K562 (cell line): Measurements from ENCODE around the gene WDHD1. TPM values are rescaled to one million over a fixed set of nuclear protein-coding genes. Genes with fewer than 3 reads are reported as not detected.

Source experiments
- AFF4 ChIP-seq: sonication (generic); formaldehyde crosslinking; IDR thresholded peaks from 2 replicates; pipeline ENCODE4 v1.8.0; 2023; ENCODE audit warnings: mild to moderate bottlenecking, missing genetic modification reagents
- CBX8 ChIP-seq: fragments of 200-600 bp; sonication (generic); IDR thresholded peaks from 2 replicates; pipeline ENCODE4 v1.6.1; 2012; ENCODE audit warnings: borderline replicate concordance, mixed run types, low read depth, mild to moderate bottlenecking, moderate library complexity, mixed read lengths, low read length, control low read depth, inconsistent platforms; ENCODE audit not compliant: poor library complexity, severe bottlenecking; ENCODE audit errors: extremely low read depth
- DIDO1 ChIP-seq: fragments of 450-650 bp; IDR thresholded peaks from 2 replicates; pipeline ENCODE4 v1.6.1; 2016; ENCODE audit warnings: low read depth, missing biosample characterization, missing genetic modification characterization
- DPF2 ChIP-seq: fragments of 450-650 bp; IDR thresholded peaks from 2 replicates; pipeline ENCODE4 v1.6.1; 2016
- ELF1 ChIP-seq: fragments of 200-800 bp; sonication (Bioruptor generic); IDR thresholded peaks from 2 replicates; pipeline ENCODE4 v1.6.1; 2016; ENCODE audit warnings: missing genetic modification characterization, missing compliant biosample characterization
- EP400 ChIP-seq: fragments of 450-650 bp; IDR thresholded peaks from 2 replicates; pipeline ENCODE4 v1.6.1; 2017; ENCODE audit warnings: antibody characterized with exemption, mild to moderate bottlenecking, moderate library complexity
- ETV1 ChIP-seq: fragments of 450-650 bp; conservative IDR thresholded peaks from 2 replicates; pipeline ENCODE4 v1.6.1; 2016; ENCODE audit warnings: missing genetic modification characterization, control low read depth, low read depth, missing compliant biosample characterization
- EZH2 ChIP-seq: IDR thresholded peaks from 2 replicates; pipeline ENCODE4 v1.6.1; 2012; ENCODE audit warnings: low read depth, mild to moderate bottlenecking, inconsistent platforms, low read length, borderline replicate concordance
- MEIS2 ChIP-seq: fragments of 450-650 bp; IDR thresholded peaks from 2 replicates; pipeline ENCODE4 v1.6.1; 2014; ENCODE audit warnings: mild to moderate bottlenecking; ENCODE audit not compliant: partially characterized antibody
- MTA1 ChIP-seq: fragments of 450-650 bp; IDR thresholded peaks from 2 replicates; pipeline ENCODE4 v1.6.1; 2017; ENCODE audit warnings: borderline replicate concordance
- NCOR1 ChIP-seq: fragments of 450-650 bp; IDR thresholded peaks from 2 replicates; pipeline ENCODE4 v1.6.1; 2016; ENCODE audit warnings: mild to moderate bottlenecking, moderate library complexity
- NFXL1 ChIP-seq: fragments of 450-650 bp; formaldehyde crosslinking; IDR thresholded peaks from 2 replicates; pipeline ENCODE4 v1.4.0; 2021; ENCODE audit warnings: mild to moderate bottlenecking
- PCBP1 ChIP-seq: fragments of 200-400 bp; formaldehyde crosslinking; IDR thresholded peaks from 2 replicates; pipeline ENCODE4 v1.6.1; 2018; ENCODE audit warnings: mild to moderate bottlenecking, low read depth, low read length; ENCODE audit not compliant: poor library complexity, severe bottlenecking
- PHF21A ChIP-seq: fragments of 450-650 bp; IDR thresholded peaks from 2 replicates; pipeline ENCODE4 v1.6.1; 2017; ENCODE audit warnings: low read depth, borderline replicate concordance
- PKNOX1 ChIP-seq: fragments of 450-650 bp; IDR thresholded peaks from 2 replicates; pipeline ENCODE4 v1.6.1; 2016
- SP1 ChIP-seq: sonication (generic); formaldehyde crosslinking; IDR thresholded peaks from 2 replicates; pipeline ENCODE4 v1.8.1; 2022; ENCODE audit warnings: mild to moderate bottlenecking, missing genetic modification reagents
- SPI1 ChIP-seq: IDR thresholded peaks from 2 replicates; pipeline ENCODE4 v1.6.1; 2011; ENCODE audit warnings: low read depth, low read length, control low read depth, borderline replicate concordance
- TFE3 ChIP-seq: fragments of 450-650 bp; formaldehyde crosslinking; IDR thresholded peaks from 2 replicates; pipeline ENCODE4 v1.4.0; 2020; ENCODE audit warnings: mild to moderate bottlenecking, mixed read lengths
- TRIM25 ChIP-seq: fragments of 450-650 bp; IDR thresholded peaks from 2 replicates; pipeline ENCODE4 v1.7.0; 2016; ENCODE audit warnings: borderline replicate concordance
- ZBED1 ChIP-seq: IDR thresholded peaks from 2 replicates; pipeline ENCODE4 v1.6.1; 2014
- ZNF124 ChIP-seq: sonication (generic); formaldehyde crosslinking; IDR thresholded peaks from 2 replicates; pipeline ENCODE4 v1.8.1; 2022; ENCODE audit warnings: missing genetic modification reagents
- polyA plus RNA-seq, 8 experiments: library from polyadenylated mRNA; depleted of rRNA in 4 of 8; stranded (reverse) in 5 of 8; unstranded in 3 of 8; fragments of >200 nt; fragmentation: Nextera tagmentation in 2 of 8; fragmentation: Illumina TruSeq in 1 of 8; extraction: Ambion mirVana in 2 of 8; extraction: Trizol in 1 of 8; gene quantifications; 2 replicates each; pipeline versions ENCODE4 v1.2.1 to v1.2.3, GENCODE V29; 2011 to 2014; ENCODE audit warnings: inconsistent platforms in 1 of 8, missing spikeins in 1 of 8
- total RNA-seq, 7 experiments: library from RNA; depleted of rRNA in 6 of 7; stranded (reverse); fragments of >200 nt in 6 of 7; fragmentation: Illumina TruSeq in 2 of 7; extraction: Trizol in 2 of 7; gene quantifications; 2 replicates each; pipeline versions ENCODE4 v1.2.1 to v1.2.3, GENCODE V29; 2011 to 2021; ENCODE audit warnings: low replicate concordance in 1 of 7

Gene WDHD1
- total and polyA plus RNA-seq, 9 of the 15 experiments (the other 6 are each of a cell fraction or from before 2014, with no cell fraction given) = 11.7 to 39.1 (median 30.0) TPM

GRCh38 chr14:55026793-55027561, at the start of gene WDHD1, which contains the start of gene SOCS4 (continued):
- TF ChIP-seq SPI1 = peak; percentile 74
- TF ChIP-seq PKNOX1 = no peak
- no peak for TF ChIP-seq TRIM25
- TF ChIP-seq ETV1 (tag) = peak; percentile 37; the same call in 1 of the 2 replicates
- no peak for TF ChIP-seq NFXL1 (CRISPR knock-in tag)
- peak; percentile 95 for TF ChIP-seq ELF1 (tag)
- TF ChIP-seq TFE3 = no peak
- peak; percentile 87 for TF ChIP-seq SP1
- peak; percentile 61; the same call in 1 of the 2 replicates for TF ChIP-seq AFF4
- peak; percentile 60 for TF ChIP-seq MEIS2
- TF ChIP-seq ZBED1 = no peak
- TF ChIP-seq ZNF124 = no peak
- TF ChIP-seq MTA1 = peak; percentile 98
- no peak for TF ChIP-seq PCBP1
- TF ChIP-seq NCOR1 = peak; percentile 38
- TF ChIP-seq PHF21A = no peak
- TF ChIP-seq EP400 = peak; percentile 95
- TF ChIP-seq DIDO1 (tag) = no peak
- TF ChIP-seq EZH2 = no peak
- TF ChIP-seq CBX8 = no peak
- TF ChIP-seq DPF2 = no peak
